Stomach smooth muscle (tissue), 2 donors: Measurements from ENCODE around the gene CCDC186.

Experiments used
- H3K27ac ChIP-seq: one replicate; pipeline ENCODE4 v1.7.0; 2013; ENCODE audit warnings: mild to moderate bottlenecking, low read length, inconsistent platforms
- H3K27me3 ChIP-seq, 2 donors: one replicate each; pipeline ENCODE4 v1.7.0; 2013; ENCODE audit warnings: low read length in 2 of 2; ENCODE audit not compliant: insufficient read depth in 2 of 2, control insufficient read depth in 1 of 2
- H3K36me3 ChIP-seq, 2 donors: one replicate each; pipeline ENCODE4 v1.7.0; 2013; ENCODE audit warnings: low read length in 2 of 2; ENCODE audit not compliant: control insufficient read depth in 2 of 2, insufficient read depth in 2 of 2
- H3K4me1 ChIP-seq: one replicate; pipeline ENCODE4 v1.7.0; 2013; ENCODE audit warnings: low read length; ENCODE audit not compliant: control insufficient read depth, insufficient read depth
- H3K4me3 ChIP-seq, 2 donors: one replicate each; pipeline ENCODE4 v1.7.0; 2013; ENCODE audit warnings: low read length in 2 of 2
- H3K9ac ChIP-seq, 2 donors: one replicate each; pipeline ENCODE4 v1.7.0; 2013; ENCODE audit warnings: low read length in 2 of 2, mild to moderate bottlenecking in 1 of 2
- H3K9me3 ChIP-seq, 2 donors: one replicate each; pipeline ENCODE4 v1.7.0; 2013; ENCODE audit warnings: low read length in 2 of 2; ENCODE audit not compliant: control insufficient read depth in 2 of 2
- donor health status: healthy.
- donor health status: Pancreatic carcinoma.

The CCDC186 gene

DNA sequence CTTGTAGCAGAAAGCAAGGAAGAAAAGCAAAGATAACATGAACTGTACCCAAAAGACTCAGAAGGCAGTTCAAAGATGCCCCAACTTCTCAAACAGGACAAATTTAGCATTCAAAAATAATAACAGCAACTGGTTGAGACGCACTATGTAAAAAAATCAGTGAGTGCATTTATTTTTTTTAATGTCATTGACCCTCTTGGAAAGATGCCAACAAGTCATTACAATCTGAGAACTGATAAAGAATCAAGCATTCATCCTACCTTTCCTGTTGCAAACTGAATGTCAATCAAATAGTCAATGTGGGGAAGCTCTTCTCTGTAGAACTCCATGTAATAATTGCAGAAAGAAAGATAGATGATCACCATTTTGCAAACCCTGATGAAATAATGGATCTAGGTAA is 1.7 kb upstream of the CCDC186 start:
- no peaks in the 10 kb centered on the region for H3K9me3 ChIP-seq
- H3K9ac ChIP-seq, result no peak overlapping the region
- no peak overlapping the region for H3K4me3 ChIP-seq
- H3K36me3 ChIP-seq, result no peaks in the 10 kb centered on the region
- H3K27ac ChIP-seq, result no peak overlapping the region
- H3K27me3 ChIP-seq, result no peaks in the 10 kb centered on the region
- no peaks in the 10 kb centered on the region for H3K4me1 ChIP-seq

DNA sequence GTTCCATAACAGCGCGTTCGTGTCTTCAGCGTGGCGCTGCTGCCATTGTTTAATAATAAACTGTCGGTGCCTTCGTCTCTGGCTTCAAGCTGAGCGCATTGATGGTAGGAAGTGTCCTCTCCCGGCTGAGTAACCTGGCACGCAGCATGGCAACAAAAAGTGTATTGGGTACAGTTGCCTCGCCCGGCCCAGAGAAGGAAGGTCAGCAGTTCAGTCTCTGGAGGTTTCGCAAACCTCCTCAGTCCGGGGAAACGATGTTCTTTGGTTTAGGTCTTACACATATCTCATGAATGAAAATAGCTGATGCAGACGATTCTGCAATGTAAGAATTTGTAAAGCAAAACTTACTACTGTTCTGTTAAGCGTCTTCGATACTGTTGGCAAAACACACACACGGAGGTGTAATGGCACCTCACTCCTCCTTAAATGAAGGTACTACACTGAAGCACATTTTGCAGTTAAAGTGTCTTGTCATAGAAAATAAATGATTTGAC is 739 bp upstream of the CCDC186 start:
- H3K36me3 ChIP-seq, result no peaks in the 10 kb centered on the region
- H3K27me3 ChIP-seq, result no peaks in the 10 kb centered on the region
- H3K4me1 ChIP-seq, result no peaks in the 10 kb centered on the region
- no peaks in the 10 kb centered on the region for H3K9me3 ChIP-seq
- peak overlapping the region; percentile 93 to 96 for H3K4me3 ChIP-seq
- H3K27ac ChIP-seq, result no peak overlapping the region
- peak overlapping the region; percentile 58 to 94 for H3K9ac ChIP-seq

DNA sequence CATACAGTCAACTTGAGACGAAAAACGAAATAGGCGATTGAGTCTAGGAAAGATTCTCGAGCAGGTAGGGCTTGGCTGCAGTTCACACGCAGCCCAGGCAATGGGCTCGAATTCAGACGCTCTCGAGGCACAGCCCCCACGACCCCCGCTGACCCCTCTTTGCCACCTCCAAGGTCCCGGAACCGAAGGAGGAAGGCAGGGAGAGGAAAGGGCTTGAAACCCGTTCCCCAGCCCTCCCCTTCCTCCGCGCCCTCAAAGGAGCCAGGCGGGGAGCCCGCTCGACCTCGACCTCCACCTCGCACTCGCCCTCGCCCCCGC is 441 bp downstream of the CCDC186 start:
- H3K27me3 ChIP-seq, result no peaks in the 10 kb centered on the region
- H3K4me3 ChIP-seq, result peak overlapping the region; percentile 93 to 96
- H3K9ac ChIP-seq, result peak overlapping the region; percentile 94

DNA sequence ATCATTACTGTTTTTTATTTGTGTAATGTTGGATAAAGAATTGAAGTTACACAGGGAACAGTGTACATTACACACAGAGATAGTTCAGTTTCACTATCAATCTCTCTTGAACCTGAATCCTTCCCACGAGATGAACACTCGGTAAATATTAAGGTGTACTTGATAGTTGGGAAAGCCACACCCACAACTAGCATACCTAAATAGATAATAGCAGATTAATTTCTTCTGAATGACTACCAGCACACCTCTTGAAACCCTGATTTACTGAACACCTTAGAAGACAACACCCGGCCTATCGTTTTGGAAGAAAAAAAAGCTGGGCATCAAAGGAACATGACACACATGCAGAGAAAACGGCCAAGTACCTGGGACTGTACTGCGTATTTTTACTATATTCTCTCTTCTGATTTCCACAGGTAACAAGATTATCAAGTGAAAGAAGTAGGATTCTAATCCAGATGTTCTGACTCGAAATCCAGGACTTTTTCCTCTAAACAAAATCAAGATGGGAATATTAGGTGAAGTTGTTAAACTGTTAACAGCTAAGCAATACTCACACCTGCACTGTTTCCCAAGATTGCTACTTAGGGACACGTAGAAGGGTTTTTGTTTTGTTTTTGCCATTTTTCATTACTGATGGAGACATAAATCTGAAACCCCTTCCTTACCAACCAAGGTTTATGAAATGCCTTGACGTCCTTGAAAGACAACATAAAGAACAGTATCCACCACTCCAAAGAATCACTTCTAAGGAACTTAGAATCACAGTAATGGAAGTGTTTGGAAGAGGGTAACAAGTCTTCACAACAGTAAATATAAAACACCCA is 1.0 kb downstream of the CCDC186 start:
- H3K27me3 ChIP-seq, result no peaks in the 10 kb centered on the region
- H3K4me3 ChIP-seq, result peak overlapping the region; percentile 93 to 96
- H3K9ac ChIP-seq, result peak overlapping the region; percentile 94
- H3K4me1 ChIP-seq, result no peaks in the 10 kb centered on the region
- H3K9me3 ChIP-seq, result no peaks in the 10 kb centered on the region
- H3K27ac ChIP-seq, result peak overlapping the region; percentile 56
- H3K36me3 ChIP-seq, result no peaks in the 10 kb centered on the region

More for the DNA sequence above, 441 bp downstream of the CCDC186 start:
- Histone ChIP-seq H3K27ac (peak overlapping the region; percentile 56), H3K9me3 (no peaks in the 10 kb centered on the region), H3K4me1 (no peaks in the 10 kb centered on the region), H3K36me3 (no peaks in the 10 kb centered on the region)

DNA sequence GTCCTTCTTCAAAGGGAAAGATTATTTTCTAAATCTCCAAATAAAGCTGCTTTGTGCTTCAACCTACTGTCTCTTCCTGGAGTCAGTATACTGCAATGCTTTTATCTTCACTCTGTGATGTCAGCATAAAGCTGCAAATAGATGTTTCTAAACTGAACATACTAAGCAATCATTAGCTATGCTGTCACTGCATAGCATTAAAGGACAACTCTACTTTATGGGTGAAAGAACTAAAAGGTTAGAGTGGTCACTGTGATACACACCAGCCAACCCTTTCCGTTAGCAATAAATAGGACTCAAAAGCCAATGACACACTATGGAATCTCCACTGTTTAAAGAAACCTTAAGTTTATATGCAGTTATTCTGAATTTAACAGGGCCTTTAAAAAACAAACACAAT is 1.8 kb downstream of the CCDC186 start:
- Histone ChIP-seq H3K4me1 (no peaks in the 10 kb centered on the region), H3K36me3 (no peaks in the 10 kb centered on the region), H3K9me3 (no peaks in the 10 kb centered on the region), H3K9ac (peak overlapping the region in 1 of 2 donors; percentile 94), H3K27me3 (no peaks in the 10 kb centered on the region), H3K27ac (no peak overlapping the region), H3K4me3 (peak overlapping the region; percentile 93 to 96)

DNA sequence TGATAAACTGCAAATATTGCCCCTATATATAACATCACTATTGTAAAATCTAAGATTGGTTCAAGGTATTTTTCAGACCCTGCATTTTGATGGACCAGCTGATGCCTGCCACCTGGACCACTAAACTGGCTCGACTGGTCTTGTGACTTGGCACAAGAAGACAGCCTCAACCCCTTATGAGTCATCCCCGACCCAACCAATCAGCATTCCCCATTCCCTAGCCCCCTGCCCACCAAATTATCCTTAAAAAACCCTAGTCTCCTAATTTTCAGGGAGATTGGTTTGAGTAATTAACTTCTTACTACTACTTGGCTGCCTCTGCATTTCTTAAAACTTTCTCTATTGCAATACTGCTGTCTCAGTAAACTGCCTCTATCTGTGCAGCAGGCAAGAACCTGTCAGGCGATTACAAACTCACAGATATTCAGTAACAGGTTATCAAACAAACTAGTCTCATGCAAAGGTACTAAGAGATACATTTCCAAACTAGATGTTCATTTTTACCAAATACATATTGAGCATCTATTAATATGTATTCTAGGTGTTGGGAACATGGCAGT is 5.5 kb downstream of the CCDC186 start:
- Histone ChIP-seq H3K9me3 (no peaks in the 10 kb centered on the region), H3K27me3 (no peaks in the 10 kb centered on the region), H3K36me3 (no peaks in the 10 kb centered on the region), H3K4me3 (no peak overlapping the region), H3K27ac (no peak overlapping the region), H3K4me1 (peaks cover 2% of the 10 kb centered on the region), H3K9ac (no peak overlapping the region)

DNA sequence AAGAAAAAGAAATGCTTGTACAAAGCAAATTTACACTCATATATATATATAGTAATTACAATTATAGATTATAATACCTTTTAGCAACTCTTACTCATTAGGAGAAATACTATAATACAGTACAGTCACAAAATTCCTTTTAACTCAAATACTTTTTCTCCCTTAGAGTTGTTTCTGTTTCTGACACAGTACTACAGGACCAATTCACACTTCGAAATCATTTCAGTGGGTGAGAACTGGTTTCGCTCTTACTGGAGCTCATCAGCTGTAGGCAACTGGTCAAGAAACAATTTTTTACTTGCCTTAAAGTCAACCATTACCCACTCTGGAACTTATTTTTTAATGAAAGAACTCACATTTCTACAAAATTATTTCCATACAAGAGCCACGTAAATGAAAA is 6.0 kb downstream of the CCDC186 start:
- Histone ChIP-seq H3K9ac (no peak overlapping the region), H3K36me3 (no peaks in the 10 kb centered on the region), H3K4me3 (no peak overlapping the region), H3K4me1 (peaks cover 3% of the 10 kb centered on the region), H3K9me3 (no peaks in the 10 kb centered on the region), H3K27me3 (no peaks in the 10 kb centered on the region), H3K27ac (no peak overlapping the region)

DNA sequence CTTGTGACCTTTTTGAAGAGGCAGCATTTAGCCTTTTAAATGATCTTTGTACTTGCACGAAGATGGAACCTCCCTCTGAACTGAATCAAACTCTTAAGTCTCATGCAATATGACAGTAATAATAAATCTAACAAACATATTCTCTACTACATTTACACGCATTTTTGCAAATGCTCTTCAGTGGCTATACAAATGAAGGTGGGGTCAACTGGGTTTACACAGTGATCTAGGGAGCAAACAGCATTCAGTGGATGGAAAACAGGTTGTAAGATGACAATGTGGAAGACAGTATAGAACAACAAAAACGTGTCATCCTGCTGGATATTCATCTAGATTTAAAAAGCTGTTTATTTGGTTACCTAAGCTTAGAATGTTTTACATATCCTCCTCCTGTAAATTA is 7.5 kb downstream of the CCDC186 start:
- H3K4me3 ChIP-seq, result no peak overlapping the region
- H3K9ac ChIP-seq, result no peak overlapping the region
- H3K27me3 ChIP-seq, result no peaks in the 10 kb centered on the region
- no peak overlapping the region for H3K27ac ChIP-seq
- H3K4me1 ChIP-seq, result peaks cover 3% of the 10 kb centered on the region
- H3K9me3 ChIP-seq, result no peaks in the 10 kb centered on the region
- no peaks in the 10 kb centered on the region for H3K36me3 ChIP-seq

DNA sequence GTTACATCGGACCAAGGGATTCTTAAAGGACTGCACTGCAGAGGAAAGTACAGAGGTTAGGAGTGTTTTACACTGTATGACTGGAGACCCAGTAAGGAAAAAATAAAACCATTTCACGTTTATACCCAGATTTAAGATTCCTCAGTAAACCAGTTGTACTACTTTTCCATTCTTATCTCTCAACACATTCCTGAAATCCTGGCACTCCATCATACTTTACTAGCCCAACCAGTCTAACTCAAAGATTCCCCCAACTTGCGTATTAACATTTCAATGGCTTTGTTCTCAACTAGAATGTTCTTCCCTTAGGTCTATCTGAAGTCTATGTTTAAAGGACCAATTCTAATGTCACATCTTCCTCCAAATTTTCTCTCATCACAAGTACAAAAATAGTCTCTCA is 8.0 kb downstream of the CCDC186 start:
- Histone ChIP-seq H3K4me3 (no peak overlapping the region), H3K9ac (no peak overlapping the region), H3K27ac (no peak overlapping the region), H3K9me3 (no peaks in the 10 kb centered on the region), H3K4me1 (peaks cover 3% of the 10 kb centered on the region), H3K27me3 (no peaks in the 10 kb centered on the region), H3K36me3 (no peaks in the 10 kb centered on the region)

DNA sequence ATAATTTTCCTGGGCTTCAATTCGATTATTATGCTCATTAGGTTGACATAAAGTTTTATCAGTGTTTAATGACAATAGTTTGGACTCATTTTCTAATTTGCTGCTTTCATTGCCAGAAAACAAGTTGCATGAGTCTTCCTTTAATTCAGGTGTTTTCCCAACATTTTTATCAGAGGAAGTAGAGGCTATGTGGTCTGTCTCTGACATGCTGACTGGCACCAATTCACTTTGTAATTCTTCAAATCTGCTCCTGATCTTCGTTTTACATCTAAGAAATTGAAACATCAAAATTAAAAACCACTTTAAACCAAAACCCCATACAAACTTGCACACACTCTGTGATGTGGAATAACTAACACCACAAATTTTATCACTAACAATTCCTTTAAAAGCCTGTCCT is 10.9 kb downstream of the CCDC186 start:
- Histone ChIP-seq H3K27me3 (no peaks in the 10 kb centered on the region), H3K4me3 (no peak overlapping the region), H3K9me3 (no peaks in the 10 kb centered on the region), H3K4me1 (peaks cover 3% of the 10 kb centered on the region), H3K36me3 (peaks cover 0 to 3% of the 10 kb centered on the region in 2 donors), H3K27ac (no peak overlapping the region), H3K9ac (no peak overlapping the region)

DNA sequence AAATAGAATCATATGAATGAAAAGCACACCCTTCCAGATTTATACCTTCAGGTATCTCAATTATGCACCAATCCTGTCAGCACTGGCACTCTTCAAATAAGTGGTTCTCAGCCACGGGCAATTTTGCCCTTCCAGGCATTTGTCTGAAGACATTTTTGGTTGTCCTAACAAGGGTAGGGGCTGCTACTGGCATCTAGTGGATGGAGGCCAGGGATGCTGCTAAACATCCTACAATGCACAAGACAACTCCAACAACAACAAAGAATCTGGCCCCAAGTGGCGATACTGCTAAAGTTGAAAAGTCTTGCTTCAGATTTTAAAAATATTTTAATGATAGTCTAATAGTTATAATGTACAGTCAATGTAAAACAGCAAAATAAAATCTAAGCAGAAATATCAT is 16.1 kb downstream of the CCDC186 start:
- H3K27me3 ChIP-seq, result no peaks in the 10 kb centered on the region
- no peak overlapping the region for H3K4me3 ChIP-seq
- H3K4me1 ChIP-seq, result no peaks in the 10 kb centered on the region
- H3K27ac ChIP-seq, result no peak overlapping the region
- H3K9me3 ChIP-seq, result no peaks in the 10 kb centered on the region
- H3K36me3 ChIP-seq, result peaks cover 7 to 12% of the 10 kb centered on the region in 2 donors
- no peak overlapping the region for H3K9ac ChIP-seq
